HepG2 (cell line): ENCODE results near the gene GATA3.

Experiments used
- CREM ChIP-seq, 2 experiments: sonication (generic) in 1 of 2; formaldehyde crosslinking in 1 of 2; IDR thresholded peaks; 2 replicates each; pipeline versions ENCODE4 v1.4.0 to v1.6.1; 2016 to 2020; ENCODE audit warnings: antibody characterized with exemption in 1 of 2, mild to moderate bottlenecking in 1 of 2, missing genetic modification reagents in 1 of 2
- MAFK ChIP-seq, 2 experiments: IDR thresholded peaks in 1 of 2; conservative IDR thresholded peaks in 1 of 2; 2 replicates each; pipeline ENCODE4 v1.6.1; 2011; ENCODE audit warnings: improper control_type of control experiment in 2 of 2, low read length in 2 of 2
- NFYB ChIP-seq: sonication (generic); formaldehyde crosslinking; IDR thresholded peaks from 2 replicates; pipeline ENCODE4 v1.4.0; 2020; ENCODE audit warnings: missing genetic modification reagents
- PHB2 ChIP-seq: fragments of 450-650 bp; IDR thresholded peaks from 2 replicates; pipeline ENCODE4 v1.6.1; 2018; ENCODE audit not compliant: partially characterized antibody
- POLR2AphosphoS5 ChIP-seq: IDR thresholded peaks from 2 replicates; pipeline ENCODE4 v1.6.1; 2012; ENCODE audit warnings: low read depth, low read length
- RAD21 ChIP-seq: fragments of 450-650 bp; formaldehyde crosslinking; IDR thresholded peaks from 2 replicates; pipeline ENCODE4 v1.5.0; 2020; ENCODE audit warnings: mild to moderate bottlenecking
- SOX6 ChIP-seq, 2 experiments: fragments of 450-650 bp in 1 of 2; sonication (generic) in 1 of 2; formaldehyde crosslinking in 1 of 2; IDR thresholded peaks; 2 replicates each; pipeline versions ENCODE4 v1.4.0 to v1.6.1; 2017 to 2020; ENCODE audit warnings: antibody characterized with exemption in 1 of 2, mild to moderate bottlenecking in 1 of 2, missing genetic modification reagents in 1 of 2
- SUZ12 ChIP-seq: fragments of 150-350 bp; IDR thresholded peaks from 2 replicates; pipeline ENCODE4 v1.6.1; 2014; ENCODE audit warnings: low read depth, low read length
- TF ChIP-seq, protein P1 (sequence below), 2 experiments: IDR thresholded peaks; 2 replicates each; pipeline ENCODE4 v1.6.1; 2011 to 2012; ENCODE audit warnings: low read length in 2 of 2, borderline replicate concordance in 1 of 2, low read depth in 1 of 2, mild to moderate bottlenecking in 1 of 2, moderate library complexity in 1 of 2
- TF ChIP-seq, protein P2 (sequence below): sonication (generic); formaldehyde crosslinking; IDR thresholded peaks from 2 replicates; pipeline ENCODE4 v1.9.0; 2021; ENCODE audit warnings: missing genetic modification reagents, borderline replicate concordance
- TF ChIP-seq, protein P3 (sequence below): sonication (generic); formaldehyde crosslinking; IDR thresholded peaks from 2 replicates; pipeline ENCODE4 v1.4.0; 2020; ENCODE audit warnings: missing genetic modification reagents, mild to moderate bottlenecking, borderline replicate concordance

DNA sequence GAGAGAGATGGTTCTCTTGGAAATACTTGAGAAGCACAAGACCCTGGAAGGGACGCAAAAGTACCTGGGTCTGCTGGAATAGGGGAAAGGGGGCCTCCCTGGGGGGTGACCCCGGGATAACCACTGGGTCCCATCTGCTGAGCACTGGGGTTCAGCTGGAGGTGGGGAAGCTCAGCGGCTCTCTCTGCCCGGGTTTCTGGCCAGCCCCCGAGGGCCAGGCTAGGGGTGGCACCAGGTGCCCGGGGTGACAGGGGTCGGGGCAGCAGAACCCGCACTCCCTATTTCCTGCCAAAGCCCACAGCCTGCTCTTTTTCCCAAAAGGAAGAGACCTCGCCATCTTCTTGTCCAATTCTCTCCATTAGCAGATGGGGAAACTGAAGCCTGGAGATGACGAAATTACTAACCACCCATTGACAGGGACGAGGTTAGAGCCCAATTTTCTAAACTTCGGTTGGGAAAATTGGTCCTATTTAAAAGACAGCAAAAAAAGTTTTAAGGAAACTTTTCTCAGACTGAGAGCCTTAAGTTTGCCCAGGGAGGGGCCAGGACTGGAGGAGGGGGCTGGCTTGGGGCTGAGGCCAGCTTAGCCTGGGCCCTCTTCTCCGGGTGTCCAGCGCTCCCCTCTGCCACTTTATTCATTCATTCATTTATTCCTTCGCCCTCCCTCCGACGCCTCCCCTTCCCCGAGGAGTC lies 17.8 kb upstream of the GATA3 start:
- TF ChIP-seq POLR2AphosphoS5 (no peak), NFYB (CRISPR knock-in tag) (no peak), SOX6 (IDR thresholded peaks at IDR 0.05) (no peak), SOX6 (CRISPR knock-in tag; IDR thresholded peaks at IDR 0.05) (no peak), PHB2 (no peak), RAD21 (CRISPR knock-in tag) (no peak), CREM (IDR thresholded peaks at IDR 0.05) (no peak), CREM (CRISPR knock-in tag; IDR thresholded peaks at IDR 0.05) (no peak), SUZ12 (no peak), MAFK (conservative IDR thresholded peaks at IDR 0.05 in 1 of 2, IDR thresholded peaks at IDR 0.05 in 1 of 2; ENCODE audit: low read length in 2 of 2) (no peak)
- TF ChIP-seq, protein P1, sequence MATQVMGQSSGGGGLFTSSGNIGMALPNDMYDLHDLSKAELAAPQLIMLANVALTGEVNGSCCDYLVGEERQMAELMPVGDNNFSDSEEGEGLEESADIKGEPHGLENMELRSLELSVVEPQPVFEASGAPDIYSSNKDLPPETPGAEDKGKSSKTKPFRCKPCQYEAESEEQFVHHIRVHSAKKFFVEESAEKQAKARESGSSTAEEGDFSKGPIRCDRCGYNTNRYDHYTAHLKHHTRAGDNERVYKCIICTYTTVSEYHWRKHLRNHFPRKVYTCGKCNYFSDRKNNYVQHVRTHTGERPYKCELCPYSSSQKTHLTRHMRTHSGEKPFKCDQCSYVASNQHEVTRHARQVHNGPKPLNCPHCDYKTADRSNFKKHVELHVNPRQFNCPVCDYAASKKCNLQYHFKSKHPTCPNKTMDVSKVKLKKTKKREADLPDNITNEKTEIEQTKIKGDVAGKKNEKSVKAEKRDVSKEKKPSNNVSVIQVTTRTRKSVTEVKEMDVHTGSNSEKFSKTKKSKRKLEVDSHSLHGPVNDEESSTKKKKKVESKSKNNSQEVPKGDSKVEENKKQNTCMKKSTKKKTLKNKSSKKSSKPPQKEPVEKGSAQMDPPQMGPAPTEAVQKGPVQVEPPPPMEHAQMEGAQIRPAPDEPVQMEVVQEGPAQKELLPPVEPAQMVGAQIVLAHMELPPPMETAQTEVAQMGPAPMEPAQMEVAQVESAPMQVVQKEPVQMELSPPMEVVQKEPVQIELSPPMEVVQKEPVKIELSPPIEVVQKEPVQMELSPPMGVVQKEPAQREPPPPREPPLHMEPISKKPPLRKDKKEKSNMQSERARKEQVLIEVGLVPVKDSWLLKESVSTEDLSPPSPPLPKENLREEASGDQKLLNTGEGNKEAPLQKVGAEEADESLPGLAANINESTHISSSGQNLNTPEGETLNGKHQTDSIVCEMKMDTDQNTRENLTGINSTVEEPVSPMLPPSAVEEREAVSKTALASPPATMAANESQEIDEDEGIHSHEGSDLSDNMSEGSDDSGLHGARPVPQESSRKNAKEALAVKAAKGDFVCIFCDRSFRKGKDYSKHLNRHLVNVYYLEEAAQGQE (IDR thresholded peaks at IDR 0.05; ENCODE audit: borderline replicate concordance in 1 of 2, low read depth in 1 of 2, low read length in 2 of 2): no peak
- TF ChIP-seq, protein P2, sequence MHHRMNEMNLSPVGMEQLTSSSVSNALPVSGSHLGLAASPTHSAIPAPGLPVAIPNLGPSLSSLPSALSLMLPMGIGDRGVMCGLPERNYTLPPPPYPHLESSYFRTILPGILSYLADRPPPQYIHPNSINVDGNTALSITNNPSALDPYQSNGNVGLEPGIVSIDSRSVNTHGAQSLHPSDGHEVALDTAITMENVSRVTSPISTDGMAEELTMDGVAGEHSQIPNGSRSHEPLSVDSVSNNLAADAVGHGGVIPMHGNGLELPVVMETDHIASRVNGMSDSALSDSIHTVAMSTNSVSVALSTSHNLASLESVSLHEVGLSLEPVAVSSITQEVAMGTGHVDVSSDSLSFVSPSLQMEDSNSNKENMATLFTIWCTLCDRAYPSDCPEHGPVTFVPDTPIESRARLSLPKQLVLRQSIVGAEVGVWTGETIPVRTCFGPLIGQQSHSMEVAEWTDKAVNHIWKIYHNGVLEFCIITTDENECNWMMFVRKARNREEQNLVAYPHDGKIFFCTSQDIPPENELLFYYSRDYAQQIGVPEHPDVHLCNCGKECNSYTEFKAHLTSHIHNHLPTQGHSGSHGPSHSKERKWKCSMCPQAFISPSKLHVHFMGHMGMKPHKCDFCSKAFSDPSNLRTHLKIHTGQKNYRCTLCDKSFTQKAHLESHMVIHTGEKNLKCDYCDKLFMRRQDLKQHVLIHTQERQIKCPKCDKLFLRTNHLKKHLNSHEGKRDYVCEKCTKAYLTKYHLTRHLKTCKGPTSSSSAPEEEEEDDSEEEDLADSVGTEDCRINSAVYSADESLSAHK (CRISPR knock-in tag): no peak
- TF ChIP-seq, protein P3, sequence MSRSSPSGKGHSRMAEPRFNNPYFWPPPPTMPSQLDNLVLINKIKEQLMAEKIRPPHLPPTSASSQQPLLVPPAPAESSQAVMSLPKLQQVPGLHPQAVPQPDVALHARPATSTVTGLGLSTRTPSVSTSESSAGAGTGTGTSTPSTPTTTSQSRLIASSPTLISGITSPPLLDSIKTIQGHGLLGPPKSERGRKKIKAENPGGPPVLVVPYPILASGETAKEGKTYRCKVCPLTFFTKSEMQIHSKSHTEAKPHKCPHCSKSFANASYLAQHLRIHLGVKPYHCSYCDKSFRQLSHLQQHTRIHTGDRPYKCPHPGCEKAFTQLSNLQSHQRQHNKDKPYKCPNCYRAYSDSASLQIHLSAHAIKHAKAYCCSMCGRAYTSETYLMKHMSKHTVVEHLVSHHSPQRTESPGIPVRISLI (CRISPR knock-in tag): no peak
